ENCODE measurements around the gene MUSTN1.

GRCh38 chr3:52833202-52833601, 1.6 kb downstream of the MUSTN1 start:
- no peak for TF ChIP-seq CTCF (IDR thresholded peaks at IDR 0.05; ENCODE audit: poor library complexity)
- TF ChIP-seq EZH2 (IDR thresholded peaks at IDR 0.05; ENCODE audit: borderline replicate concordance): no peak

Data from hepatocyte (in vitro differentiated cells).